Neural crest cell (in vitro differentiated cells): Measurements from ENCODE around the gene HOPX. TPM values are rescaled to one million over a fixed set of nuclear protein-coding genes. Genes with fewer than 3 reads are reported as not detected.
"Not testable (repeated sequence)": the region's sequence is repeated elsewhere in the genome, so short reads cannot be mapped to it uniquely, and the experiment has no call there.

Experiments
- DNase-seq: peaks from one replicate; pipeline ENCODE4 v3.0.0; 2021; ENCODE audit warnings: low read depth, mixed read lengths, low spot score
- H3K27ac Mint-ChIP-seq: one replicate; pipeline ENCODE4 v1.8.0; 2021; ENCODE audit warnings: mild to moderate bottlenecking, mixed read lengths; ENCODE audit not compliant: unreplicated experiment
- H3K27me3 Mint-ChIP-seq: 2 replicates; pipeline ENCODE4 v1.8.0; 2021; ENCODE audit warnings: low read depth, mild to moderate bottlenecking, mixed read lengths
- H3K36me3 Mint-ChIP-seq: 2 replicates; pipeline ENCODE4 v1.8.0; 2021; ENCODE audit warnings: low read depth, mild to moderate bottlenecking, mixed read lengths
- H3K4me1 Mint-ChIP-seq: 2 replicates; pipeline ENCODE4 v1.8.0; 2021; ENCODE audit warnings: mixed read lengths
- H3K4me3 Mint-ChIP-seq: one replicate; pipeline ENCODE4 v1.8.0; 2021; ENCODE audit warnings: mild to moderate bottlenecking, mixed read lengths
- H3K9me3 Mint-ChIP-seq: 2 replicates; pipeline ENCODE4 v1.8.0; 2021; ENCODE audit warnings: mixed read lengths
- CTCF ChIP-seq: fragments of 200-600 bp; sonication (generic); conservative IDR thresholded peaks from 2 replicates; pipeline ENCODE4 v1.5.0; 2021; ENCODE audit warnings: antibody characterized with exemption, mild to moderate bottlenecking
- total RNA-seq: library from RNA; stranded (reverse); gene quantifications from 2 replicates; pipeline ENCODE4 v1.2.1, GENCODE V29; 2021

Gene HOPX
- total RNA-seq, 1 donor from 2014 or later, result not detected

- Mint-ChIP-seq H3K27ac (no peak overlapping the region), H3K36me3 (no peaks in the 10 kb centered on the region), H3K4me3 (no peak overlapping the region), H3K4me1 (no peaks in the 10 kb centered on the region), H3K27me3 (no peaks in the 10 kb centered on the region), H3K9me3 (no peaks in the 10 kb centered on the region)
- no peak for DNase-seq
- TF ChIP-seq CTCF, result no peak
Observed at GRCh38 chr4:56703378-56703777, 22.3 kb upstream of the HOPX start.

GRCh38 chr4:56701644-56702043, 20.5 kb upstream of the HOPX start:
- no peaks in the 10 kb centered on the region for H3K9me3 Mint-ChIP-seq
- no peak overlapping the region for H3K4me3 Mint-ChIP-seq
- no peaks in the 10 kb centered on the region for H3K27me3 Mint-ChIP-seq
- no peak for DNase-seq
- TF ChIP-seq CTCF, result no peak
- H3K4me1 Mint-ChIP-seq, result no peaks in the 10 kb centered on the region
- no peak overlapping the region for H3K27ac Mint-ChIP-seq
- H3K36me3 Mint-ChIP-seq, result no peaks in the 10 kb centered on the region

- no peak for DNase-seq
- H3K4me3 Mint-ChIP-seq, result no peak overlapping the region
- H3K27me3 Mint-ChIP-seq, result no peaks in the 10 kb centered on the region
- no peaks in the 10 kb centered on the region for H3K9me3 Mint-ChIP-seq
- no peaks in the 10 kb centered on the region for H3K4me1 Mint-ChIP-seq
- no peaks in the 10 kb centered on the region for H3K36me3 Mint-ChIP-seq
- no peak overlapping the region for H3K27ac Mint-ChIP-seq
- TF ChIP-seq CTCF, result no peak
Observed at GRCh38 chr4:56701161-56701480, 20.0 kb upstream of the HOPX start.

GRCh38 chr4:56699537-56700105, 18.5 kb upstream of the HOPX start:
- H3K27me3 Mint-ChIP-seq, result no peaks in the 10 kb centered on the region
- TF ChIP-seq CTCF, result no peak
- H3K27ac Mint-ChIP-seq, result no peak overlapping the region
- no peak for DNase-seq
- H3K36me3 Mint-ChIP-seq, result no peaks in the 10 kb centered on the region
- no peaks in the 10 kb centered on the region for H3K4me1 Mint-ChIP-seq
- no peaks in the 10 kb centered on the region for H3K9me3 Mint-ChIP-seq
- no peak overlapping the region for H3K4me3 Mint-ChIP-seq

GRCh38 chr4:56698329-56698728, 17.2 kb upstream of the HOPX start:
- Mint-ChIP-seq H3K4me1 (no peaks in the 10 kb centered on the region), H3K9me3 (no peaks in the 10 kb centered on the region), H3K4me3 (no peak overlapping the region), H3K27me3 (no peaks in the 10 kb centered on the region), H3K36me3 (no peaks in the 10 kb centered on the region), H3K27ac (no peak overlapping the region)
- no peak for TF ChIP-seq CTCF
- no peak for DNase-seq

- H3K9me3 Mint-ChIP-seq, result no peaks in the 10 kb centered on the region
- DNase-seq, result no peak
- peaks cover 4% of the 10 kb centered on the region for H3K4me1 Mint-ChIP-seq
- no peak overlapping the region for H3K4me3 Mint-ChIP-seq
- TF ChIP-seq CTCF, result no peak
- H3K27ac Mint-ChIP-seq, result no peak overlapping the region
- H3K36me3 Mint-ChIP-seq, result no peaks in the 10 kb centered on the region
- H3K27me3 Mint-ChIP-seq, result peaks cover 2% of the 10 kb centered on the region
Observed at GRCh38 chr4:56696056-56696455, 15.0 kb upstream of the HOPX start.

- H3K27me3 Mint-ChIP-seq, H3K9me3 Mint-ChIP-seq, H3K4me3 Mint-ChIP-seq, H3K36me3 Mint-ChIP-seq, H3K27ac Mint-ChIP-seq, DNase-seq: not testable (repeated sequence)
- H3K4me1 Mint-ChIP-seq, result peaks cover 11% of the 10 kb centered on the region
Observed at GRCh38 chr4:56693476-56693875, 12.4 kb upstream of the HOPX start.
